Heart left ventricle (tissue), 13 donors: Measurements from ENCODE around the gene EIF4E2.

ENCODE experiments used
- CTCF ChIP-seq, 12 donors: fragments of 200-600 bp; sonication (generic) in 4 of 12; IDR thresholded peaks; one replicate each; pipeline versions ENCODE4 v1.5.0 to v1.8.0; 2018 to 2022; ENCODE audit warnings: antibody characterized with exemption in 12 of 12, mild to moderate bottlenecking in 5 of 12
- POLR2A ChIP-seq, 2 donors: fragments of 450-650 bp; IDR thresholded peaks; one replicate each; pipeline ENCODE4 v1.6.1; 2017; ENCODE audit warnings: antibody characterized with exemption in 2 of 2, mild to moderate bottlenecking in 2 of 2, moderate library complexity in 2 of 2
- donor health status: ischemic (EF 13 %, LVEDD 7.1; RV severe dilation, severe dysfunction).
- donor health status: DM: no; HTN: yes; CAD: no.
- donor health status: DM: no; HTN: no; CAD: no.
- donor health status: ischemic (EF 25% LVEDD 6.9; RV normal size, moderate dysfunction).
- donor health status: ischemic (EF 25% LVEDD 5.7; RV mildly dilated, moderate dysfunction).
- donor health status: ischemic (EF 35%, LVEDD 5.7; RV mildly dilated, moderate dysfunction).
- donor health status: nonischemic (EF 11% LVEDD 7.7; RV severe dilation, severe dysfunction).
- donor health status: DM: yes; HTN: yes; CAD: no.
- donor health status: PGD.
- donor health status: ischemic (EF 29% LVEDD 5.4; RV normal size, mild dysfunction).
- donor health status: nonischemic (EF 23%, LVEDD 6.1; RV moderate dilation, normal function).

- TF ChIP-seq CTCF (IDR thresholded peaks at IDR 0.05) (no peak), POLR2A (IDR thresholded peaks at IDR 0.05) (no peak)
Observed at GRCh38 chr2:232586943-232587505, 36.5 kb downstream of the EIF4E2 start.
